Mammary epithelial cell (primary cell): ENCODE data around the gene BFAR.

Source experiments
- EZH2 ChIP-seq: IDR thresholded peaks from 2 replicates; pipeline ENCODE4 v1.6.1; 2012; ENCODE audit warnings: low read length, inconsistent platforms, borderline replicate concordance
- TF ChIP-seq, protein P1 (sequence below), 2 donors: IDR thresholded peaks in 1 of 2; conservative IDR thresholded peaks in 1 of 2; 2 replicates each; pipeline ENCODE4 v1.5.1; 2011 to 2012; ENCODE audit warnings: inconsistent platforms in 2 of 2, low read length in 2 of 2, mild to moderate bottlenecking in 2 of 2, control low read depth in 1 of 2, low read depth in 1 of 2; ENCODE audit not compliant: insufficient read depth in 1 of 2; ENCODE audit errors: extremely low read depth in 1 of 2

DNA sequence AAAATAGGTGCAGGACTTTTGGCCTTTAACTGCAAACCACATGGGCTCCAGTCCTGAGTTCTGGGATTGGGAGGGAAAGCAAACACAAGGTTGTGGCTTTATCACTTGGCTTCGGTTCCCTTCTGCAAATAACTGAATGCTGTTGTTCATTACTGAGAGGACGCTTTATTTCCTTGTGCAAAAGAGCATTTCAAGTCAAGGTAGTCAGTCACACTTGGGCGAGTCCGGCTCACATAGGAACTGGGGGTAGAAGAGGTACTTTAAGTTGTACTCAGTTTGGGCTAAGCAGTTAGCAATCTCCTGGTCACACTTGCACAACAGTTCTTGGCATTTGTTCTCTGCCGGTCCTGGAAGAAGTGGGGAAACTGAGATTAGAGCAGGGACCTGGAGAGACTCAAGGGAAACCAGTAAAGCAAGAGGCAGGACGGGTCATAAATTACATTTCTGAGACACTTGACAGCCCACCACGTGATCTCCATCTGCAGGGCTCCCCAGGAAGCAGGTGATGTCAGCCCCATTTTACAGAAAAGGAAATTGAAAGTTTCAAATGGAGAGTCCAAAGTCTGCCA is 39.7 kb downstream of the BFAR start:
- TF ChIP-seq, protein P1, sequence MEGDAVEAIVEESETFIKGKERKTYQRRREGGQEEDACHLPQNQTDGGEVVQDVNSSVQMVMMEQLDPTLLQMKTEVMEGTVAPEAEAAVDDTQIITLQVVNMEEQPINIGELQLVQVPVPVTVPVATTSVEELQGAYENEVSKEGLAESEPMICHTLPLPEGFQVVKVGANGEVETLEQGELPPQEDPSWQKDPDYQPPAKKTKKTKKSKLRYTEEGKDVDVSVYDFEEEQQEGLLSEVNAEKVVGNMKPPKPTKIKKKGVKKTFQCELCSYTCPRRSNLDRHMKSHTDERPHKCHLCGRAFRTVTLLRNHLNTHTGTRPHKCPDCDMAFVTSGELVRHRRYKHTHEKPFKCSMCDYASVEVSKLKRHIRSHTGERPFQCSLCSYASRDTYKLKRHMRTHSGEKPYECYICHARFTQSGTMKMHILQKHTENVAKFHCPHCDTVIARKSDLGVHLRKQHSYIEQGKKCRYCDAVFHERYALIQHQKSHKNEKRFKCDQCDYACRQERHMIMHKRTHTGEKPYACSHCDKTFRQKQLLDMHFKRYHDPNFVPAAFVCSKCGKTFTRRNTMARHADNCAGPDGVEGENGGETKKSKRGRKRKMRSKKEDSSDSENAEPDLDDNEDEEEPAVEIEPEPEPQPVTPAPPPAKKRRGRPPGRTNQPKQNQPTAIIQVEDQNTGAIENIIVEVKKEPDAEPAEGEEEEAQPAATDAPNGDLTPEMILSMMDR (conservative IDR thresholded peaks at IDR 0.05 in 1 of 2, IDR thresholded peaks at IDR 0.05 in 1 of 2; ENCODE audit: extremely low read depth in 1 of 2, insufficient read depth in 1 of 2, low read depth in 1 of 2, low read length in 2 of 2), result no peak
- TF ChIP-seq EZH2, result no peak
